KG1 (cell line): ENCODE data around the gene SSTR4.

Source experiments
- DNase-seq: peaks from one replicate; lab custom pipeline; 2025; lab: John Stamatoyannopoulos, UW

Gene SSTR4

DNA sequence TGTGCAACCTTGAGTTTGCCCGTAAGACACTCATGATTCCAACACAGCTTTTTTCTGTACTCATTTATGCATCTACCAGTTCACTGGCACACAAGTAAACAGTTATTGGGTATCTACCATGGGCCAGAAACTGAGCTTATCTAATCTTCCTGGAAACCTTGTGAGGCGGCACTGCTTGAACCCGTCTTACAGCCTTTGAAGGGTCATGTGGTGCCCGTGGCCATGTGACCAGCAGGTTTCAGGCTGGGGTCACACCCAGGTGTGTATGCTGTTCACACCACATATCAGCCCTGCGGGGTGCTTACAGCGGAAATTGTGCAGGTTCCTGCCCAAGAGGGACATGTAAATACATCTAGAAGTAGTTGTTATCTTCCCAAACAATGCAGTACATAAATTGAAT, 8.3 kb downstream of the SSTR4 start:
- no peak for DNase-seq

DNA sequence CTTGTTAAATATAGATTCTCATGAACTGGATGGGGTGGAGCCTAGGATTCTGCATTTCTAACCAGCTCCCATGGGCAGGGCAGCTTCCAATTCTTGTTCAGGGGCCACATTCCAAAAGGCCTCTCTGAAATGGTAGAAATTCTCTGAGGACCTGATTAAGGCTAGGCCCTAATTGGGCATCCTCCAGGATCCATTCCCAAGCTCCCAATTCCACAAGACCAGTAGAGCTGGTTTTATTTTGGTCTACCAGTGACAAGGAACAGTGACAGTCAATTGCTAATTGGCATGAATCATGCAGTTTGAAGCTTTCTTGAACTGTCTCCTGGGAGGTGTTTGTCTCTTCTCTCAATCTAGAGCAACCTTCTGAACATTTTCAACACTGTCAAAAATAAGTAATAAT, 11.3 kb downstream of the SSTR4 start:
- DNase-seq = no peak

DNA sequence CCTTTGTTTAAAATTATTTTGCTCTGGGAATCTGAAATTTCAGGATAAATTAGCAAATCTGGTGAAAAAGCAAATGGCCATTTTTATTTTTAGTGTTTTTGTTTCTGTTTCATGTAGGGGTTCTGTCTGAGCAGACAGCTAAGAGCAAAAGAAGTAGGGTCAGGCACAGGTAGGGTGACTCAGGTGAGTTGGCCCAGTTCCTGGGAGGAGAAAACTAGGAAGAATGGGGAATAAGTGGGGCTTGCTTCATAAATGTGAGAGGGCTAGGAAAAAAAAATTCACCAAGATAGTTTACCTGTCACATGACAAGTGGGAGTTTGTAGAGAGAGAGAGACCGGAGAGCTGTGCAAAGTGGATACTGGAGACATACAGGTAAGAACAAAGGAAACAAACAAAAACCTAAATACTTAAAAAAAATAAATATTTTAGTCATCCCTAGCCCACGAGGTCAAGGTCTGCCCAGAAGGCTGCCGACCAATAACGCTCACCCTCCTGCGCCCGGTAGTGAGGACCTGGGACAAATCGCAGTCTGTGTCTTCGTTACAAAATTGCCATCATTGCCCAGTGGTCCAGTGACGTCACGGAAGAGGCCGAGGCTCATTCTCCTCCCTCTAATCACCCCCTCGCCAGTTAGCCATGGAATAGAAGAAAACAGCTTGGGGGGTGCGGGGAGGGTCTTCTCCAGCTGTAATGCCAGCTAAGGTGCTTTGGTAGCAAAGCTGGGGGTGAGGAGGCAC, 12.1 kb downstream of the SSTR4 start:
- no peak for DNase-seq

DNA sequence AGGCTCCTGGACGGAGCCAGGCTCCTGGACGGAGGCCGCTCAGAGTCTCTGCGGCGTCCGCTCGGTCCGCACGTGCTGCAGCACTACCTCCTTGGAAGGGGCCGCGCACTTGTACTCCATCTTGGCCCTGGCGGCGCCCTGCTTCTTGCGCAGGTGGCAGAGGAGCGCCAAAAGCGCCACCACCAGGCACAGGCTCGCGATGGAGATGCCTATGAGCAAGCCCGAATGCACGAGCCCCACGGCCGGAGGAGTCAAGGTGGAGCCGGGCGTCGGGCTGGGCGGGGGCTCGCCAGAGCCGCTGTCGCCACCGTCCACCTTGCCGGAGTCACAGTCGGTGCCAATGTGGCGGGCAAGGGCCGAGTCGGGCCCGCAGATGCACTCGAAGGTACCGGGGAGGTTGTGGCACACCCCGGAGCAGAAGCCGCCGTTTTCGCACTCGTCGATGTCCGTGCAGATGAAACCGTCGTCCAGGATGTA, 12.7 kb downstream of the SSTR4 start:
- DNase-seq = no peak

DNA sequence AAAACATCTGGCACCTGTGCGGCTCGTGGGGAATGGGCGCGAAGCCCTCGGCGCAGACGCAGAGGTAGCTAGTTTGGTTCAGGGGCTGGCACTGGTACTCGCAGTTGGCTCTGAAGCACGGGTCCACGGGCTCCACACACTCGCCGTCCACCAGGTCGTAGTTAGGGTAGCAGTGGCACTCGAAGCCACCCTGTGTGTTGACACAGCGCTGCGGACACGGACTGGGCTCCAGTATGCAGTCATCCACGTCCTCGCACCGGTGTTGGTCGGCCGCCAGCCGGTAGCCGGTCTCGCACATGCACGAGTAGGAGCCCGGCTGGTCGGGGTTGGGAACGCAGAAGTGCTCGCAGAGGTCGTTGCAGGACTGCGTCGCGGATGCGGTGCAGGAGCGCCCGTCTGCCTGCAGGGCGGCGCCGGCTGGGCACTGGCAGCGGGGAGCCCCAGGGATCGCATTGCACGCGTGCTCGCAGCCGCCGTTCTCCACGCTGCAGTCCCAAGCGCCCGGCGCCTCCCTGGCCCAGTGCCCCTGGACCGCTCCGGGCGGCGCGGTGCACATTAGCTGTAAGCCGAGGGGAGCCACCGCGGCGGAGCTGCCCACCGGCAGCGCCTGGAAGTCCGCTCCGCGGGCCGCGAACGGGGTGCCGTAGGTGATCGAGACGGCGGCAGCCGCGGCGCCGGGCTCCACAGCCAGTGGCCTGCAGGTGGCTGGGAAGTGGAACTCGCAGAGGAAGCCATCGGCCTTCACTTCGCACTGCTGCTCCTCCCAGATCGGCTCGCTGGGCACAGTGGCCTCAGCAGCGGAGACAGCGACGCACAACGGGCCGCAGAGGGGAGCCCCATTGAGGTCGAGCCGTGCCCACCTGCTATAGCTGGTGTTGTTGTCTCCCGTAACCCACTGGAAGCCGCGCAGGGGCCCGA, 13.4 kb downstream of the SSTR4 start:
- peak; percentile 41 for DNase-seq

DNA sequence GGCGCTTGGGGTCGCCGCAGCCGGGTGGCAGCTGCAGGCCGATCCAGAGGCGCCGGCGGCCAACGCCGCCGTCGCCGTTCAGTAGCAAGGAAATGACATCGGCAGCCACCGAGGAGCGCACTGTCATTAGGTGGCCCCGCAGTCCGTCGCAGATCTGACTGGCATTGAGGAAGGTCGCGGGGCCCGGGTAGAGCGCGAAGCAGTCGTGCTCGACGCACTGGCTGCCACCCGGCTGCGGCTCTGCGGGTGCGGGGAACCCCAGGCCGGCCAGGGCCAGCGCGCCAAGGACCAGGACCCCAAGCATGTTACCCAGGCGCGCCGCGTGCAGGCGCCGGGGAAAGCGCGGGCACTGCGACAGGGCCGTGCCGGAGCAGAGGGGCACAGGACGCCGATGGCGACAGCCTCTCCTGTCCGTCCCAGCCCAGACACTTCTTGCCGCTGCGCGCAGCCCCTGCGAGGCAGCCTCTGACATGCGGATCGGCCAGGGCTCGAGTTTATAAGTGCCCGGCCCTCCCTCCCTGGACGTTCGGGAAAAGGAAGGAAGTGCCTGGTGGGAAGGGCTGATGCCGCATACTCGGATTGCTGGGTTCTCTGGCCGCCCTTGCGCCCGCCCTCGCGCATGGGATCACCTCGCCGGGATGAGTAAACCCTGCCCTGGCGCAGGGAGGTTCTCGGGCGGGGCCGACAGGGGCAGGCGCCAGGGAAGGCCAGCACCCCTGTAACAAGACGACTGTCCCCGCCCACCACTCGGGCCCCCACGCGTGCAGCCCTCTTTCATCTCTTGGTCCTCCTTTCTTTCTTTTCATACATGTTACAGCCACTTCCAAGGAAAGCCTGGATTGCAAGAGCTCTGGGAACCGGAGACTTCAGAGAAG, 14.3 kb downstream of the SSTR4 start, which contains the start of gene THBD:
TSS of gene THBD (minus strand) at position 472 of the 875 bp plus-strand sequence. CDS start at position 304, 168 bp downstream.
- DNase-seq = no peak

DNA sequence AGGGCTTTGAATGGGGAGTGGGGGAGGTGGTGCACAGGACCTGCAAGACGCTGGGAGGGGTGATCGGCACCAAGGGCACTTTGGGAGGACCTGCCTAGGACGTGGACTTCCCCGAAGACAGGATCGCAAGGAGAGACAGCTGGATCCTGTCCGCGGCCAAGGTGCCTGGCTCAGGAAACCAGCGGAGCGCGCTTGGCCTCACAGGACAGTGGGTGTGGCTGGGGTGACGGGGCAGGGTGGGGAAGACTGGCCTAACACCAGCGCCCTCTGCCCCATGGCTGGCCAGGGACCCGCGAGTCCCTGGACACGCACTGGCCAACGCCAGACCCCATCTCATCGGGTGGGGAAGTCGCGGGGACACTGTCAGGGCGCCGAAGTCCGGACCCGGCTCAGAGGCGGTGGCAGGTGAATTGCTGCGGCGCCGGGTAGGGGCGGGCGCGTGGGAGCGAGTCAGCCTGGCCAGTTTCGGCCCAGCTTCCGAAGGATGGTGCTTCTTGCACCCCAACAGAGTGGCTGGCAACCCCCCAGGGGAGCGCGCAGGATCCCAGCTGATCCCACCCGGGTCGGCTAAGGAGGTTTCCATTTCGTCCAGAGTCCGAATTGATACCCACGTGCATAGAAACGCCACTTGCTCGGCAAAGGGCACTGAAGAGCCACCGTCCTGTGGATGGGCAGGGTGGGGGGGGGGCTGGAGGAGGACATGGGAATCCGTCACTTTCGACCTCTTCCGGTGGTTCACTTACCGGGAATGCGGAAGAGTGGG, 15.1 kb downstream of the SSTR4 start:
- DNase-seq = no peak

DNA sequence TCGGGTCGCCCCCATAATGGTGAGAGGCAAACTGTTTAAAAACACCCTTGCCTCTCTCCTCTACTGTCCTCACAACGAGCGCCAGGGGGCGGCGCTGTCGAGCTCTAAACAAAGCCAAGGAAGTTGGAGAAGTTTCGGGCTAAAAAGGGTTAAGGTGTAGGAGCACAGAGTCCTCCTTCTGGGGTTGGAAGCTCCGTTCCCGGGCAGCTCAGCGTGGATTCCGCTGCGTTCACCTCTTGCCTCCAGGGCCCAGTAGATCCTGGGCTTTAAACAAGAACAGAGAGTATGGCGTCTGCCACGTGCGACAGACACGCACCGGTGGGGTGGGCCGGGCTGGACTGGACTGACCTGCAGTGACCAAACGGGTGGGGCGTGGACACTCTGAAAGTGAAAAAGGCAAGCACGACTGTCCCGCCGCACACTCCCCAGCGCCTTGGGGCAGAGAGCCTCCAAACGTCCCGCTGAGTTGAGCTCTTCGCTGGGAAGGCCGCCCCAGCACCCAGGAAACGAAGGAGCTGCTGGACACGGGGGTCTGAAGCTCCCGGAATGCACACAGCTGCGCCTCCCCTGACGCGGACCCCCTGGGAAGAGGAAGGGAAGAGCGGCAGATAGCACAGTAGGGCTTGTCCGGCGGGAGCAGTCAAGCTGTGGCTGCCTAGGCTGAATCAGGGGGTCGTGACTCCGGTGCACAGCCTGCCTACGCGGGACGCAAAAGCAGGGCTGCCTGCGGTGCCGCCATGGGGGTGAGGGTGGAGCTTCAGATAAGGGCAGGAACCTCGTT, 15.9 kb downstream of the SSTR4 start:
- peak; percentile 69 for DNase-seq

DNA sequence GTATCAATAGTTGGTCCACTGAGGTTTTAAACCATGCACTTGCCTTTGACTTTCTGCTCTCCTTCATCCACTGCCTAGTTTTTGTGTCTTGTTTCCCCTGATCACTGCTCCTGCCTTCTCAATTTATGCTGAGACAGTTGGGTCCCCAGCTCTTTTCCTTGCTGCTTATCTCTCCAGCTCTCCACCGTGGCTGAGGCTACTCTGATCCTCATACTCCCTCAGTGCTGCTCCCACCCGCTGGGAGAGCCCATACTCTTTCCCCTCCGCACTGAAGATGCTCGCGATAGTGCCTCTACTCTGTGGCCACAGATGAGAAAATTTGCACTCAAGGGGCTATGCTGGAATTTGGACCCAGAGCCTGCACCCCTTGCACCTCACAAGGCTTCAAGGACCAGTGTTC, 17.8 kb downstream of the SSTR4 start:
- DNase-seq = no peak

DNA sequence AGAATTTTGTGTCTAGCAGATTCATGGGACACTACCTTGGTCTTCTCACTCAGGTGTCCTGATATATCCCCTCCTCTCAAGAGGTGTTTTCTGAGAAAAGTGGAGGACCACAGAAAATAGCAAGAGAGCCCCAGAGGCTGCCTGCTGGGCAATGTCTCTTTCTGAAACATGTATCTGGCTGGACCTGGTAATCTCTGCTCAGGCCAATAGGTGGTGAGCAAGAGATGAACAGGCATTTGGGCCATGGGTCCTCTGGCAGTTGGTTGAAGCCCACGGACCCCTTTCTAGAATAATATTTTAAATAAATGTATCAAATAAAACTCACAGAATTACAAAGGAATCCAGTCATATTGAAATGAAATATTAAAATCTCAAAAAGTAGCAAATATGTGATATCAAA, 23.1 kb downstream of the SSTR4 start:
- DNase-seq = no peak

DNA sequence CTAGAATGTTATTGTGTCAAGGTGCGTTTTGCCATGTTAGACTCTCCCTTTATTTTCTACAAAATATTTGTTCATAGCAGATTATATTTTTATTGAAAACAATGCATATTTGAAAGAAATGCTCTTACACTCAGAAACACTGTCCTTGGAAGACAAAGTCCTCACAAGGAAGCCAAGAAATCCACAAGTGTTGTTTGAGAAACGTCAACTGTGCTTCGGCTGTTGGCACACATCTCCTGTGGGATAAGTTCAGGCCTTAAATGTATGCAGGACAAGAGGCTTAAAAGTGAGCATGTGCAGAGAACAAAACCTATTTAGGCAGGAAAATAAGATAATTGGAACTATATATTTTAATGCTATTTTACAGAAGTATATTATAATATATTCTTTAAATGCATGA, 23.9 kb downstream of the SSTR4 start:
- no peak for DNase-seq

DNA sequence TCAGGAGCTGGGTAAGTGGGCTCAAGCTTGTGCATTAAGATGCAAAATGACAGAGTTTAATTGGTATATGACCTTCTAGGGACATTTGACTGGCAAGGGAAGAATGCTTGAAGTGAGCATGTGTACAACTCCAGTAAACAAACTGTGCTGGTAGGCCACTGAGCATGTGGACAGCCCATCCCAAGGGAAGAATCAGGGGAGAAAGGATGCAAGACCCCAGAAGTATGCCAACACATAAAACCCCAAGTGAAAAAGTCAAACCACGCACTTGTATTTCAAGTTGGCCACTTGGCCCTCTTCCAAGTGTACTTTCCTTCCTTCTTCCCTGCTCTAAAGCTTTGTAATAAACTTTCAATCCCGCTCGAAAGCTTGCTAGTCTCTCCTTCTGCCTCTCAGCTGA, 24.7 kb downstream of the SSTR4 start:
- no peak for DNase-seq

DNA sequence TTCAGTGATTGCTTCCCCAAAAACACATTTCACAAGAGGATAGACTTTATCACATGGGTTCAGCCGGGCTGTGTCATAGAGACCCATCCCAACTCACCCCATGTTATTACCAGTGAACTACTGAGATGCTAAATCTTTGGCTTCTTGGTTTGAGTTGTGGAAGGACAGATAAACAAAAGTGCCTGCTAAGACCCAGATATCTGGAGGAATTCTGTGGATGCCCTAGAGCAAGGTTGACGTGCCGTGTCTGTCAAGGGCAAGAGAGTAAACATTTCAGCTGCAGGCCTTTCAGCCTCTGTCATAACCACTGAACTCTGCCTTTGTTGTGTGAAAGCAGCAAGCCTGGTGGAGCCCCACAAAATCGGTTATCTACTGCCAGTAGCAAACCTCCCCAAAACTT, 25.5 kb downstream of the SSTR4 start:
- no peak for DNase-seq

DNA sequence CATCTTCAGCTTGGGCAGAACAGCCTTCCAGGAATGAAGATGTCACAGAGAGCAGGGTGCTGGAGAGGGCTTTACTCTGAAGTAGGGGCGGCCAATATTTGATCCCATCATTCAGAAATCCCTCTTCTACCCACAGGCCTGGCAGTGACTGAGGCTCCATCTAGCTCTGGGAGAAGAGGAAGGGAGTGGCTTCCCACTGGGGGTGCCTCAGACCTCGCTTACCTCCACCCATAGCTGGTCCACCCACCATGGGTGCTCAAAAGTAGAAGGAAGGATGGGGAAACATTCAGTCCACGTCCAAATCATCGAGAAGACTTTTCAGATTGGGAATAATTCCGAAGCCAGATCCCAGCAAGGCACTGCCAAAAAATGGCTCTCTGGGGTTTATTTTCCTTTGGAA, 26.1 kb downstream of the SSTR4 start:
- DNase-seq = no peak

DNA sequence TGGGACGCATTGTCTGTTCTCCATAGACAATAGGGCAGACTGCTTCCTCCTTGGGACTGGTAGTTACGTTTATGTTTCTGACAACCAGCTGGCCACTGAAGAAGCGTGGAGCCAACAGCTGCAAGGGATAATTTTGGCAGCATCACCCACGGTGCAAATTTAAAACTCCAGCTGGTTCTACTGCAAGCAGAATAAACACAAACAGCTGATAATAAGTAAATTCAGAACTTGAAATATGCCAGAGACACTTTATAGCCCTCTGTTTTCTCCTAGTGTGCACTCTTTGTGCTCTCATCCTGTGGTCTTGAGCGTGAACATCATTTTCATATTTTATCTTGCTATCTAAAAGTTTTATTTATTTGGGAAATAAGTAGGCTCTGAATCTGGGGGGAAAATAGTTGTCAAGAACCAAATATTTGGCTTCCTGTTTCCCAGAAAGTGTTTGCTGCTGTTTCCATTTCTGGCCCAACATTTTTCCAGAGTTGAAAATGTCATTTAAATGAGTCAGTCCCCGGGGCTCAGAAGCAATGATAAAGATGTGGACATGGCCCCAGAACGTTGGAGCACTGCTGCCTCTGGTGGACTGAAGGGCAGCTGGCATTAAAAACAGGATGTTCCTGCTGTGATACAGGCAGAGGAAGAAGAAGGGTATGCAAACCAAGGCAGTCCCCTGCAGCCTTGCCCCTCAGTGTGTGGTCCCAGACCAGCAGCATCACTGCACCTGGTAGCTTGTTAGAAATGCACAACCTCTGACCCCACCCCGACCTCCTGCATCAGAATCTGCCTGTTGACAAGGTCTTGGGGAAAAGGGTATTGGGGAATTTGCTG, 26.8 kb downstream of the SSTR4 start:
- no peak for DNase-seq

DNA sequence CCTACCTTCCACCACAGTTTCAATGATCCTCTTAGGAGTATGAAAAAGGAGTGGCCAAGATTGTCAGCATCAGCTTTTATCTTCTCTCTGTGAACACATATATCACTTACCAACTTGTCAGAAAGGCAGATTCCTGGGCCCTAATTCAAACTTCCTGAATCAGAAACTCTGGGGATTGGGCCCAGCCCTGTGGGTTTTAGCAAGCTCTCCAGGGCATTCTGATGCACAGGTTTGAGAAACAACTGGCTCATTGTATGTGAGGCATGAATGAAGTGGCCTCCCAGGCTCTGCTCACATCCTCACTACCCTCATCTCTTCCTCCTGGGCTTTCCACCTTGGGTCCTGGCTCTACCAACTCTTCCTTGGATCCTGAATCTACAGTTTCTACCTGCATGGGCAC, 27.5 kb downstream of the SSTR4 start:
- DNase-seq = no peak

DNA sequence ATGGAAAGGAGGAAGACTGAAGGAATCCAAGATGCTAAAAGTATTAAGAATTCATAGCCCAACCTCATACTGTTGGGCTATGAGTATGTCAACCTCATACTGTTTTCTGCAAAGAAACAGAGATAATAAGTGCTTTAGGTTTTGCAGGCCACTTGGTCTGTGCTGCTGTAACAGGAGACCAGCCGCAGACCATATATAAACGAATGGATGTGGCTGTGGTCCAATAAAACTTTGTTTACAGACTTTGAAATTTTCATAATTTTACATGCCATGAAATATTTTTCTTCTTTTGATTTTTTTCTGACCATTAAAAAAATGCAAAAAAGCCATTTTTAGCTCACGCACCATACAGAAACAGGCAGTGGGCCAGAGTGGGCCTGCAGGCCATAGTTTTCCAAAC, 28.1 kb downstream of the SSTR4 start:
- DNase-seq = no peak

DNA sequence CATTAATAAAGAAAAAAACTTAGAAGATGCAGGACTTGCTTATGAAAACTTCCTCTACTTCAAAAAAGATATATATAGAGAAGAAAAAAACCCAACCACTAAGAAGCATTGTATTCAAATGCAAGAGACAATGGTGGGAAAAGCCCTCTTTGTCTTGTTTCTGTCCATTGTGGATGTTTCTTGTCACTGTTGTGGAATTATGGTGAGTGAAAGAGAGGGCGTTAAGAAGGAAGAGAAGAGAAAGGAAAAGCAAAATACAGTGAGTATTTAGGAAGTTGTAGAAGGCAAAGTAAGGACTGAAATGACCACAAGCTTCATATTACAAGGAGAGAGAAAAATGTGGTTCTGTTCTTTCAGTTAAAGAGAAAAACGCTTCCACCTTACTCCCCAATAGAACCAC, 28.5 kb downstream of the SSTR4 start:
- DNase-seq = no peak
